AG09319 (cell line): ENCODE data around the gene TEKT5.
"Not testable (repeated sequence)": the region's sequence is repeated elsewhere in the genome, so short reads cannot be mapped to it uniquely, and the experiment has no call there.

Experiments used
- DNase-seq: peaks from one replicate; pipeline ENCODE4 v3.0.0-alpha.2; 2010; ENCODE audit warnings: low read depth; ENCODE audit errors: extremely low read depth
- CTCF ChIP-seq: IDR thresholded peaks from 2 replicates; pipeline ENCODE4 v1.5.1; 2011; ENCODE audit warnings: low read depth, mild to moderate bottlenecking, inconsistent platforms, low read length, moderate library complexity

Gene TEKT5

DNA sequence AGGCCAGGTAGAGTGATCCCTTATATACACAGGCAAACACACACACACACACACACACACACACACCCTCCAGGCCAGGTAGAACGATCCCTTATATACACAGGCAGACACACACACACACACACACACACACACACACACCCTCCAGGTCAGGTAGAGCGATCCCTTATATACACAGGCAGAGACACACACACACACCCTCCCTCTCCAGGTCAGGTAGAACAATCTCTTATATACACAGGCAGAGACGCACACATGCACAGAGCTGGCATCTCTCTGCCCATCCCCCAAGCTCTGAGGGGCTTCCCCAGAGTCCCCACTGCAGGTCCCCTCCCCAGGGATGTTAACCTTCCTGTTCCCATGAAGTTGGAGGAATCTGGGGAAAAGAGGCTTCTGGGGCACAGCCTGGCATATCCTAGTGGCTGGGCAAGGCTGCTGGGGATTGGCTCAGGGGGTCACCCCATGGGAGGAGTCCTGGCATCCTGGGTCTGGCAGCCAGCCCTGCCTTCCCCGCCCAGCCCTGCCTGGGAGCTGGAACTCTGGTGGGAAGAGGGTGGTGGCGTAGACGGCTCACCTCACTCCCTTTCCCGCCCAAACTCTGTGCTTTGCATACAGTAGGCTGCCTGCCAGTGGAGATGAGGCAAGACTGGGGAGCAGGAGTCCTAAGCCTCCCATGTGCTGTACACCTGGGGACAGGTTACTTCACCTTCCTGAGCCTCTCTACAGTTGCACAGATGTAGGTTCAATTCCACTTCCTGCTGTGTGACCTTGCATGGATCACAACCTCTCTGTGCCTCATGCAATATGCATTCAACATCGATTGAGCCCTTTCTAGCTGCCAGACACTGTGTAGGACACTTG, 41.8 kb downstream of the TEKT5 start:
- DNase-seq = no peak

GRCh38 chr16:10649098-10649497, 45.6 kb downstream of the TEKT5 start:
- not testable (repeated sequence) for DNase-seq

More for the DNA sequence above, 41.8 kb downstream of the TEKT5 start:
- TF ChIP-seq CTCF = no peak

DNA sequence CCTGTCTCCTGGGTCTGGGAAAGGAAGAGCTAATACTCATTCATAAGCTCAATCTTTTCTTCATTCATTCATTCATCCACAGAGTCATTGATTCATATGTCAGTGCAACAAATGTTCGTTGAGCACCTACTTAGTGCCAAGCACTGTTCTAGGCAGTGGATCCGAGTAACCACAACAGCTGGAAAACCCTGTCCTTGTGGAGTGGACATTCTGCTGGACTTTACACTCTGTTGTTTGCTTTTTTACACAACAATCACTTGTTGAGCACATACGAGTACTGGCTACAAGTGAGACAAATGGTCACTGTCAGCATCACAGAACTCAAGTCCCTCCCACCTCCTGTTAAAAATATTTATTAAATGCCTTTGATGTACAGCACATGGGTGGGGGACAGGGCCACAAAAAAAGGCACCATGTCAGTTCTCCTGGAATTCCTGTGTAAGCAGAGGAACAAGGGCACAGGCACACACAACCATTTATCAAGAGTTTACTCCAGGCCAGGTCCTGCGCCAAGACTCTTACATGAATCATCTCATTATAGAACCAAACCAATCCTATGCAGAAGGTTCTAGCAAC, 46.9 kb downstream of the TEKT5 start:
- TF ChIP-seq CTCF = no peak
- DNase-seq = no peak

GRCh38 chr16:10647264-10647720, 47.4 kb downstream of the TEKT5 start:
- no peak for TF ChIP-seq CTCF
- DNase-seq = no peak

- DNase-seq = no peak
- no peak for TF ChIP-seq CTCF
These were observed 48.0 kb downstream of the TEKT5 start for GRCh38 chr16:10646581-10647263.

GRCh38 chr16:10646228-10646580, 48.5 kb downstream of the TEKT5 start:
- TF ChIP-seq CTCF = no peak
- DNase-seq = no peak

DNA sequence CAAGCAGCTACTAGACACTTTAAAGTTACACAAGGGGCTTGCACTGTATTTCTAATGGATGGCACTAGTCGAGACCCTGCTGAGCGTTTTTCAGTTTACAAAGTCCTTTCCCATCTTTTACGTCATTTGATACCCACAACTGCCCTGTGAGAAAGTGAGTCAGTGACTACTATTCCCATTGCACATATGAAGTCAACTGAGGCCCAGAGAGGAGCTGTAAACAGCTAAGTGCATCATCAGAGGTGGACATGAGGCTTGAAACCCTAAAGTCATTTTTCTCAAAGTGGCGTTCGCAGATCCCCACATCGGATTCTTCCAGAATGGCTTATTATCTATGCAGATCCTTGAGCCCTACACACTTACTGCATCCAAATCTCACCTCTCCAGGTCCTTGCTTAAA, 50.6 kb downstream of the TEKT5 start:
- DNase-seq = no peak
- TF ChIP-seq CTCF = no peak
